ENCODE results near the gene CNPPD1. TPM values are rescaled to one million over a fixed set of nuclear protein-coding genes. Genes with fewer than 3 reads are reported as not detected.

Gene CNPPD1
- total RNA-seq, 2 donors from 2014 or later: 27.7 to 33.2 TPM

GRCh38 chr2:219123356-219124135, 53.2 kb downstream of the CNPPD1 start:
- Mint-ChIP-seq H3K27ac (no peak overlapping the region), H3K9me3 (no peaks in the 10 kb centered on the region), H3K4me3 (no peak overlapping the region), H3K36me3 (ENCODE audit: low read depth) (no peaks in the 10 kb centered on the region), H3K27me3 (ENCODE audit: insufficient read depth) (no peaks in the 10 kb centered on the region), H3K4me1 (peaks cover 71% of the 10 kb centered on the region)
- peaks cover 30% of the 10 kb centered on the region for H3K4me1 ChIP-seq (ENCODE audit: control insufficient read depth, insufficient read depth, low read length)
- H3K9me3 ChIP-seq (ENCODE audit: control insufficient read depth, low read length): no peaks in the 10 kb centered on the region
- TF ChIP-seq CTCF (conservative IDR thresholded peaks at IDR 0.05): no peak
- H3K9ac ChIP-seq (ENCODE audit: extremely low read depth, low read length, poor library complexity, severe bottlenecking): no peak overlapping the region
- 94 to 96% methylated on average over 3 to 7 of the region's 8 CpGs for WGBS, 2 experiments (ENCODE audit: insufficient coverage in 1 of 2, insufficient read length in 1 of 2)
- H3K36me3 ChIP-seq (ENCODE audit: control insufficient read depth, insufficient read depth, low read length): no peaks in the 10 kb centered on the region
- H3K27me3 ChIP-seq (ENCODE audit: control insufficient read depth, insufficient read depth, low read length, poor library complexity, severe bottlenecking): no peaks in the 10 kb centered on the region
- no peak for DNase-seq
- H3K27ac ChIP-seq (ENCODE audit: low read depth, low read length): peak overlapping the region; percentile 32
- H3K4me3 ChIP-seq (ENCODE audit: low read length): no peak overlapping the region

GRCh38 chr2:219122202-219122980, 54.3 kb downstream of the CNPPD1 start:
- Mint-ChIP-seq H3K36me3 (ENCODE audit: low read depth) (no peaks in the 10 kb centered on the region), H3K27me3 (ENCODE audit: insufficient read depth) (no peaks in the 10 kb centered on the region)

More at GRCh38 chr2:219122202-219122980, 54.3 kb downstream of the CNPPD1 start:
- Histone ChIP-seq H3K4me3 (ENCODE audit: low read length) (no peak overlapping the region), H3K9me3 (ENCODE audit: control insufficient read depth, low read length) (no peaks in the 10 kb centered on the region), H3K36me3 (ENCODE audit: control insufficient read depth, insufficient read depth, low read length) (no peaks in the 10 kb centered on the region), H3K27ac (ENCODE audit: low read depth, low read length) (peak overlapping the region; percentile 32), H3K27me3 (ENCODE audit: control insufficient read depth, insufficient read depth, low read length, poor library complexity, severe bottlenecking) (no peaks in the 10 kb centered on the region), H3K4me1 (ENCODE audit: control insufficient read depth, insufficient read depth, low read length) (peaks cover 22% of the 10 kb centered on the region), H3K9ac (ENCODE audit: extremely low read depth, low read length, poor library complexity, severe bottlenecking) (no peak overlapping the region)
- WGBS, 2 experiments (ENCODE audit: insufficient coverage in 1 of 2, insufficient read length in 1 of 2): 89 to 93% methylated on average over 5 of the region's 5 CpGs
- Mint-ChIP-seq H3K4me3 (no peak overlapping the region), H3K27ac (no peak overlapping the region), H3K4me1 (peaks cover 68% of the 10 kb centered on the region), H3K9me3 (no peaks in the 10 kb centered on the region)
- DNase-seq: no peak
- TF ChIP-seq CTCF (conservative IDR thresholded peaks at IDR 0.05): no peak

Other genes with a start within 250 kb of the CNPPD1 start
- gene CDK5R2, start 217.3 kb downstream of the CNPPD1 start, total RNA-seq: under 1 TPM; 0.81 to 0.95 TPM
- gene FEV, start 191.7 kb downstream of the CNPPD1 start, total RNA-seq: not detected
- 1 to 10 TPM; 2.6 to 3.5 TPM for gene CRYBA2, start 183.5 kb downstream of the CNPPD1 start, total RNA-seq
- 1 to 10 TPM in 1 of 2 donors, under 1 TPM in 1; 0.84 to 1.5 TPM for gene CFAP65, start 135.4 kb downstream of the CNPPD1 start, total RNA-seq
- gene IHH, start 116.0 kb downstream of the CNPPD1 start, total RNA-seq: 10 to 100 TPM in 1 of 2 donors, 1 to 10 TPM in 1; 2.1 to 10.3 TPM
- 10 to 100 TPM; 16.2 to 27.4 TPM for gene NHEJ1, start 16.1 kb downstream of the CNPPD1 start, total RNA-seq
- gene SLC23A3, start 6.9 kb downstream of the CNPPD1 start, total RNA-seq: 1 to 10 TPM in 1 of 2 donors, under 1 TPM in 1; 0.46 to 1.9 TPM
- gene RETREG2, start 1.4 kb upstream of the CNPPD1 start, total RNA-seq: 10 to 100 TPM; 67.0 to 73.4 TPM
- 10 to 100 TPM; 21.7 to 22.5 TPM for gene ZFAND2B, start 29.9 kb upstream of the CNPPD1 start, total RNA-seq
- gene ABCB6, start 42.0 kb upstream of the CNPPD1 start, total RNA-seq: 10 to 100 TPM; 39.1 to 76.0 TPM
- gene ATG9A, start 52.7 kb upstream of the CNPPD1 start, total RNA-seq: 10 to 100 TPM; 45.4 to 45.7 TPM
- gene ANKZF1, start 52.9 kb upstream of the CNPPD1 start, total RNA-seq: 10 to 100 TPM; 50.9 to 56.3 TPM
- gene GLB1L, start 68.5 kb upstream of the CNPPD1 start, total RNA-seq: 10 to 100 TPM in 1 of 2 donors, 1 to 10 TPM in 1; 9.7 to 13.8 TPM
- gene STK16, start 68.6 kb upstream of the CNPPD1 start, total RNA-seq: 10 to 100 TPM; 27.3 to 37.7 TPM
- not detected for gene TUBA4B, start 76.3 kb upstream of the CNPPD1 start, total RNA-seq
- 1 to 10 TPM; 4.0 to 9.5 TPM for gene TUBA4A, start 77.0 kb upstream of the CNPPD1 start, total RNA-seq
- 10 to 100 TPM; 61.9 to 80.9 TPM for gene DNAJB2, start 102.4 kb upstream of the CNPPD1 start, total RNA-seq
- 1 to 10 TPM in 1 of 2 donors, under 1 TPM in 1; 0.44 to 1.1 TPM for gene PTPRN, start 132.5 kb upstream of the CNPPD1 start, total RNA-seq
- not detected for gene RESP18, start 155.8 kb upstream of the CNPPD1 start, total RNA-seq
- gene DNPEP, start 211.0 kb upstream of the CNPPD1 start, total RNA-seq: 10 to 100 TPM; 54.6 to 76.1 TPM
- gene DES, start 241.5 kb upstream of the CNPPD1 start, total RNA-seq: 1 to 10 TPM; 1.1 to 3.5 TPM